OCI-LY3 (cell line): Measurements from ENCODE around the gene ADM5.

Source experiments
- H2AFZ ChIP-seq: fragments of 200-600, 300-600 bp; shearing (Covaris generic); 2 replicates; pipeline ENCODE4 v1.6.0; 2014; ENCODE audit warnings: antibody characterized with exemption, low read depth, low read length
- H3K27ac ChIP-seq: fragments of 200-600, 300-600 bp; sonication (generic); 2 replicates; pipeline ENCODE4 v1.5.1; 2014; ENCODE audit warnings: mild to moderate bottlenecking, low read length, moderate library complexity, mixed read lengths
- H3K27me3 ChIP-seq: fragments of 200-600, 300-600 bp; sonication (generic); 2 replicates; pipeline ENCODE4 v1.6.1; 2014; ENCODE audit warnings: low read depth, low read length, mixed read lengths
- H3K36me3 ChIP-seq: fragments of 200-600, 300-600 bp; sonication (generic); replicated peaks from 2 replicates; pipeline ENCODE3; 2014; ENCODE audit warnings: low read depth, low read length, mixed read lengths
- H3K4me1 ChIP-seq: fragments of 300-600, 200-600 bp; sonication (generic); 2 replicates; pipeline ENCODE4 v1.6.1; 2014; ENCODE audit warnings: low read length, mixed read lengths
- H3K4me2 ChIP-seq: fragments of 200-600, 300-600 bp; sonication (generic); 2 replicates; pipeline ENCODE4 v1.6.1; 2014; ENCODE audit warnings: low read length, mixed read lengths
- H3K4me3 ChIP-seq: fragments of 300-600, 200-600 bp; sonication (generic); 2 replicates; pipeline ENCODE4 v1.5.1; 2014; ENCODE audit warnings: antibody characterized with exemption, mild to moderate bottlenecking, low read length, moderate library complexity
- H3K79me2 ChIP-seq: fragments of 300-600, 200-600 bp; shearing (Covaris generic); 2 replicates; pipeline ENCODE4 v1.6.1; 2014; ENCODE audit warnings: mild to moderate bottlenecking, low read length, mixed read lengths
- H3K9ac ChIP-seq: fragments of 300-600, 200-600 bp; shearing (Covaris generic); 2 replicates; pipeline ENCODE4 v1.6.0; 2014; ENCODE audit warnings: mild to moderate bottlenecking, low read length, moderate library complexity
- H3K9me3 ChIP-seq: fragments of 200-600, 300-600 bp; shearing (Covaris generic); 2 replicates; pipeline ENCODE4 v1.6.1; 2014; ENCODE audit warnings: low read length, mixed read lengths; ENCODE audit not compliant: insufficient read depth
- H4K20me1 ChIP-seq: fragments of 200-600, 300-600 bp; sonication (generic); 2 replicates; pipeline ENCODE4 v1.6.1; 2016; ENCODE audit warnings: low read length, mixed read lengths; ENCODE audit not compliant: insufficient read depth
- CTCF ChIP-seq: fragments of 200-600, 300-600 bp; sonication (generic); IDR thresholded peaks from 2 replicates; pipeline ENCODE4 v1.5.1; 2014; ENCODE audit warnings: antibody characterized with exemption, low read length, low read depth
- EZH2phosphoT487 ChIP-seq: fragments of 200-600 bp; shearing (Covaris generic); IDR thresholded peaks from 2 replicates; pipeline ENCODE4 v1.6.1; 2018; ENCODE audit warnings: antibody characterized with exemption, mixed run types, low read depth

ADM5 gene

DNA sequence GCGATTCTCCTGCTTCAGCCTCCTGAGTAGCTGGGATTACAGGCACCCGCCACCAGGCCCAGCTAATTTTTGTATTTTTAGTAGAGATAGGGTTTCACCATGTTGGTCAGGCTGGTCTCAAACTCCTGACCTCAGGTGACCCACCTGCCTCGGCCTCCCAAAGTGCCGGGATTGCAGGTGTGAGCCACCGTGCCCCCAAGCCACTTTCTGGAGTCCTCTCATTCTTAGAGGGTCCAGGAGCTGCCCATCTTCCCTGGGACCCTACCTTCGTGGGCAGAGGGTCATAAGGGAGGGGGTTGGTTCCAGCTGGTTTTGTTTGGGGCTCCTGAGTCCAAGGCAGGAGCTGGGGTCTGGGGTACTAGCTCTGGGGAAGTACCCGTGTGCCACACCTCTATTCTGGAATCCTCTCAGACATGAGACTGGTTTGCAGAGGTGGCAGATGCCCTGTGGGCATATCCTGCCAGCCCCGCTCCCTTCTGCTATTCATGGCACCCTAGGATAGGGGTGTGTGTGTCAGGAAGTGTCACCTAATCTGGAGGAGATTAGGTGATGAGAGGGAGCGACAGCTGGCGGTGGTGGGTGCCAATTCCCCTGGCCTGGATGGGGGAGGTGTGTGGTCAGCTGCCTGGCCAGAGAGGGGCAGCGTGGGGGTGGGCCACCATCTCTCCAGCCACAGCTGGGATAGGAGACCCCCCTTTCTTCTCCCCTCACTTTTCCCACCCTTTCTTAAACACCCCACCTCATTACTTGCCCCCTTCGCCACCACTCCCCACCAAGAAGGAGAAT lies 10.2 kb upstream of the ADM5 start:
- Histone ChIP-seq H3K79me2 (peaks cover 70% of the 10 kb centered on the region), H3K4me3 (peak overlapping the region; percentile 88), H3K4me2 (peak overlapping the region; percentile 98), H3K36me3 (peaks cover 35% of the 10 kb centered on the region), H3K27me3 (no peaks in the 10 kb centered on the region), H4K20me1 (peaks cover 51% of the 10 kb centered on the region), H3K9me3 (no peaks in the 10 kb centered on the region), H2AFZ (no peak overlapping the region), H3K9ac (peak overlapping the region; percentile 97), H3K4me1 (peaks cover 47% of the 10 kb centered on the region), H3K27ac (peak overlapping the region; percentile 93)
- no peak for TF ChIP-seq EZH2phosphoT487
- TF ChIP-seq CTCF: no peak

DNA sequence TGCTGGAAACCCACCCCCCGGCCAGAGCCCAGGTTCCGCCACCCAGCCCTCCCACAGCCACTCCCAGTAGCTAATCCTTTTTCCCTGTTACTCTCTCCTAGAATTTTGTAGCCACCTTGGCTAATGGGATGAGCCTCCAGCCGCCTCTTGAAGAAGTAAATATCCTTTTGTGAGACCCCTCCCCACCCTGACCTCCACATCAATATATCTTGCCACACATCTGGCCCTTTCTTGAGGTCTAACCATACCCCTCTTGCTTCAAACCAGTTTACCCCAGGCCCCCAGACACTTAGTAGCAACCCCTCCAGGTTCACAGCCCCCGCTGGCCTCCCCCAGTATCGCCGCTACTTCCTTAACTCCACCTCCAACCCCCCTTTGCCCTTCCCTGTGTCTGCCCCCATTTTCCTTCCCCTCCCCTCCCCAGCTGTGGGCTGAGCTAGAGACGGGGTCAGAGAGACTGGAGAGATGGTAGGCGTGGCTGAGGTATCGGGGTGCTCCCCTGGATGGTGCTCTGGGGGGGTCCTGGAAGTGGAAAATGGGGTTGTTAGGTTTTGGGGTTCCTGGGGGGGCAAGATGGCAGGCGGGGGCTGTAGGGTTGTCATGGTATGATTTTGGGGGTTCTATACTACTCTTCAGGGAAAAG lies 9.5 kb upstream of the ADM5 start:
- Histone ChIP-seq H2AFZ (no peak overlapping the region), H3K9ac (peak overlapping the region; percentile 97), H3K4me2 (peak overlapping the region; percentile 98), H3K4me1 (peaks cover 42% of the 10 kb centered on the region), H4K20me1 (peaks cover 57% of the 10 kb centered on the region), H3K79me2 (peaks cover 76% of the 10 kb centered on the region), H3K27ac (peak overlapping the region; percentile 93), H3K9me3 (no peaks in the 10 kb centered on the region), H3K4me3 (peak overlapping the region; percentile 88), H3K36me3 (peaks cover 41% of the 10 kb centered on the region), H3K27me3 (no peaks in the 10 kb centered on the region)
- TF ChIP-seq CTCF (no peak), EZH2phosphoT487 (no peak)

DNA sequence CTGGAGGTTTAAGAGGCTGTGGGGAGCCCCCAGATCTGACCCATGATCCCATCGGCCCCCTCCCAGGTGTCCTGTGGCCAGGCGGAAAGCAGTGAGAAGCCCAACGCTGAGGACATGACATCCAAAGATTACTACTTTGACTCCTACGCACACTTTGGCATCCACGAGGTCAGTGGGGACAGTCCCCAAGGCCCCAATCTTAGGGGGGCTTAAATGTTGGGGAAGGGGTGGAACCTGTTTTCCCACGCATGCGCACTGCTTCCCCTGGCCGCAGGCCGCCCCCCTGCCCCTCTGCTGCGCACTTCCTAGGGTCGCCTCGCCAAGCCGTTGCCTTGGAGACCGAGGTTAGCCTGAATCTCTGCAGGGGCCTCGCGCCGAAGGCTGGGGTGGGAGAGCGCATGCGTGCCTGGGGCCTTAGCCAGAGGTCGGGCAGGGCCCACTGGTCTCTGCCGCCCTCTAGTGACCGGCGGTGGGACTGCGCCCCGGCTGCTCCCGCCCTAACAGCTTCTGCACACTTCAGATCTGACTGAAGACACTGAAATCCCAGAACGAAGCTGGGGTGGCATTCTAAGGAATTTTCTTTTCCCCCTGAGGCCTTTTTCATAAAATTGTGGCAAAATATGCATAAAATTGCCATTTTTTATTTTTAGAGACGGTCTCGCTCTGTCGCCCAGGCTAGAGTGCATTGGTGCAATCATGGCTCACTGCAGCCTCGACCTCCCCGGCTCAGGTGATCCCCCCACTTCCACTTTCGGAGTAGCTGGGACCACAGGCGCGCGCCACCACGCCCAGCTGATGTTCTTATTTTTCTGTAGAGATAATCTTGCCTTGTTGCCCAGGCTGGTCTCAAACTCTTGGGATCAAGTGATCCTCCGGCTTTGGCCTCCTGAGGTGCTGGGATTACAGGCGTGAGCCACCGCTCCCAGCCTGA lies 8.7 kb upstream of the ADM5 start:
- H2AFZ ChIP-seq: no peak overlapping the region
- TF ChIP-seq CTCF (peak; percentile 97), EZH2phosphoT487 (no peak)
- H3K4me2 ChIP-seq: peak overlapping the region; percentile 98
- H3K9ac ChIP-seq: peak overlapping the region; percentile 97
- no peaks in the 10 kb centered on the region for H3K9me3 ChIP-seq
- peak overlapping the region; percentile 93 for H3K27ac ChIP-seq
- peaks cover 40% of the 10 kb centered on the region for H3K4me1 ChIP-seq
- H4K20me1 ChIP-seq: peaks cover 65% of the 10 kb centered on the region
- H3K27me3 ChIP-seq: no peaks in the 10 kb centered on the region
- peaks cover 83% of the 10 kb centered on the region for H3K79me2 ChIP-seq
- H3K36me3 ChIP-seq: peaks cover 49% of the 10 kb centered on the region
- peak overlapping the region; percentile 88 for H3K4me3 ChIP-seq
